ENCODE measurements around the gene KLHL2. TPM values are rescaled to one million over a fixed set of nuclear protein-coding genes. Genes with fewer than 3 reads are reported as not detected.

Gene KLHL2
- total RNA-seq, 3 donors from 2014 or later, result 20.2 to 60.4 (median 38.0) TPM

DNA sequence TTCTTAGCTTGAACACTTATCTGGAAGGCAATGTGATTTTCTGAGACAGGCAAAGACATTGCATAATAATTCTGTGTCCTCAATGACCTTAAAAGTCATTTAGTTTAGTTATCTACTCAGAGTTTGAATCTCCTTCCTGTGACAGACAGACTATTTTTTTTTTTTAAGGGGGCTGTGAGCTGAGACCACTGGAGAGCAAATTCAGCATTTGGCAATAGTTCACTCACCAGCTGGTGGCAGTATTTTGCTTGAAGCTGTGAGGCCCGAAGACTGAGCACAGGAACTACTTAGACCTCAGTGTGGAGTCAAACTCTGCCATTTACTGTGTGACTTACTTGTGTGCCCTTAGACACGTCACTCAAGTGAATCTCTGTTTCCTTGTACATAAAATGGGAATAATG is 148.5 kb downstream of the KLHL2 start:
- no peak overlapping the region for H3K27ac ChIP-seq
- no peaks in the 10 kb centered on the region for H3K9me3 ChIP-seq
- H3K36me3 ChIP-seq, result no peaks in the 10 kb centered on the region
- H3K27me3 ChIP-seq, result no peaks in the 10 kb centered on the region
- H3K4me1 ChIP-seq, result no peaks in the 10 kb centered on the region
- no peak overlapping the region for H3K4me3 ChIP-seq
- no peak for DNase-seq (ENCODE audit: low spot score in 2 of 2)
- TF ChIP-seq POLR2AphosphoS5 (IDR thresholded peaks at IDR 0.05) (no peak), POLR2A (IDR thresholded peaks at IDR 0.05) (no peak)
- TF ChIP-seq, protein P1, sequence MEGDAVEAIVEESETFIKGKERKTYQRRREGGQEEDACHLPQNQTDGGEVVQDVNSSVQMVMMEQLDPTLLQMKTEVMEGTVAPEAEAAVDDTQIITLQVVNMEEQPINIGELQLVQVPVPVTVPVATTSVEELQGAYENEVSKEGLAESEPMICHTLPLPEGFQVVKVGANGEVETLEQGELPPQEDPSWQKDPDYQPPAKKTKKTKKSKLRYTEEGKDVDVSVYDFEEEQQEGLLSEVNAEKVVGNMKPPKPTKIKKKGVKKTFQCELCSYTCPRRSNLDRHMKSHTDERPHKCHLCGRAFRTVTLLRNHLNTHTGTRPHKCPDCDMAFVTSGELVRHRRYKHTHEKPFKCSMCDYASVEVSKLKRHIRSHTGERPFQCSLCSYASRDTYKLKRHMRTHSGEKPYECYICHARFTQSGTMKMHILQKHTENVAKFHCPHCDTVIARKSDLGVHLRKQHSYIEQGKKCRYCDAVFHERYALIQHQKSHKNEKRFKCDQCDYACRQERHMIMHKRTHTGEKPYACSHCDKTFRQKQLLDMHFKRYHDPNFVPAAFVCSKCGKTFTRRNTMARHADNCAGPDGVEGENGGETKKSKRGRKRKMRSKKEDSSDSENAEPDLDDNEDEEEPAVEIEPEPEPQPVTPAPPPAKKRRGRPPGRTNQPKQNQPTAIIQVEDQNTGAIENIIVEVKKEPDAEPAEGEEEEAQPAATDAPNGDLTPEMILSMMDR (IDR thresholded peaks at IDR 0.05), result peak in 2 of 3 donors; percentile 11 to 20
- intact Hi-C loops (cut with DNase I; ENCODE audit: low total_unique reads), result no loop called here

DNA sequence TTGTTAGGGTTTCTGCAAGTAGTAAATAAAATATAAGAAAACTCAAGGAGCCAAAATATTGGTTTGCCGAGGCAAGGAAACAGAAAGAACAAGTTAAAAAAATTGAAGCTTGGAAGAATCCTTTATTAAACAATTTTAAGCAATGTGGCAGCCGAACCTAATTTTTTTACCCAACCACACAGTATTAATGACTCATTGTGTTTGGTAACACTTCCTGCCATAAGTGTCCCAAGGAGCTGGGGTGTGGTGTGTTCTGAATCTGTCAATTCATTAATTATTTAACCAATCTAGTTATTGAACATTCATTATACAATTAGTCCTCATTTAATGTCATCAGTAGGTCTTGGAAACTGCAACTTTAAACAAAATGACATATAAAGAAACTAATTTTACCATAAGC is 152.1 kb downstream of the KLHL2 start:
- intact Hi-C loops (cut with DNase I; ENCODE audit: low total_unique reads), result no loop called here

DNA sequence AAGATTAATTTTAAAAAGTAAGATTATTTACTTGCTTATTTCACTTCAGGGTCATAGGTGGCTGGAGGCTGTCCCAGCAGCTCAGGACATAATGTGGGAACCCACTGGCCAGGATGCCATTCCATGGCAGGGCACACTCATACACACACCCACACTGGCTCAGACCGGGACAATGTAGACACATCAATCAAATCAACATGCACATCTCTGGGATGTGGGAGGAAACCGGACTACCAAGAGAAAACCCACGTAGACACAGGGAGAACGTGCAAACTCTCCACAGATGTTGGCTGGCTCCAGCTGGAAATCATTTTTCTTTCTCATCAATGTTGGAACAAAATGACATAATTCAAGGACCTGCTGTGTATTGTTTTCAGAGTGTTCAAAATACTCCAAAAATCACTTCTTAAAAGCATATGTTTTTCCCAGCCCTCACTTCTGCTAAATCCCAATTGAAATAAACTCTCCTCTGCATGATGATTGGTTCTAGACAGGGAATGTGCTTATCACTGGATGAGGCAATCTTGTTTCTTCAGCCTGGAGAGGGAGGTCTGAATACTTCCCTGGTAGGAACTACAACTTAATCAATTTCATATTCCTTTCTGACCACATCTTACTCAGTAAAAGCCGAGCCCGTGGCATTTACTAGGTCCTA is 152.8 kb downstream of the KLHL2 start:
- Histone ChIP-seq H3K4me3 (peak overlapping the region in 1 of 3 donors; percentile 25), H3K27me3 (no peaks in the 10 kb centered on the region), H3K9me3 (no peaks in the 10 kb centered on the region), H3K4me1 (no peaks in the 10 kb centered on the region), H3K36me3 (no peaks in the 10 kb centered on the region), H3K27ac (peak overlapping the region in 1 of 2 donors; percentile 25)
- TF ChIP-seq, protein P1 (IDR thresholded peaks at IDR 0.05), result no peak
- no peak for TF ChIP-seq POLR2AphosphoS5 (IDR thresholded peaks at IDR 0.05)
- no peak for TF ChIP-seq POLR2A (IDR thresholded peaks at IDR 0.05)
- no peak for DNase-seq (ENCODE audit: low spot score in 2 of 2)
- intact Hi-C loops (cut with DNase I; ENCODE audit: low total_unique reads), result no loop called here

More for the DNA sequence above, 152.1 kb downstream of the KLHL2 start:
- no peak for TF ChIP-seq POLR2A (IDR thresholded peaks at IDR 0.05)
- TF ChIP-seq, protein P1 (IDR thresholded peaks at IDR 0.05), result no peak
- no peak for TF ChIP-seq POLR2AphosphoS5 (IDR thresholded peaks at IDR 0.05)
- Histone ChIP-seq H3K4me1 (no peaks in the 10 kb centered on the region), H3K9me3 (no peaks in the 10 kb centered on the region), H3K27me3 (no peaks in the 10 kb centered on the region), H3K27ac (peak overlapping the region in 1 of 2 donors; percentile 25), H3K36me3 (no peaks in the 10 kb centered on the region), H3K4me3 (no peak overlapping the region)
- no peak for DNase-seq (ENCODE audit: low spot score in 2 of 2)

DNA sequence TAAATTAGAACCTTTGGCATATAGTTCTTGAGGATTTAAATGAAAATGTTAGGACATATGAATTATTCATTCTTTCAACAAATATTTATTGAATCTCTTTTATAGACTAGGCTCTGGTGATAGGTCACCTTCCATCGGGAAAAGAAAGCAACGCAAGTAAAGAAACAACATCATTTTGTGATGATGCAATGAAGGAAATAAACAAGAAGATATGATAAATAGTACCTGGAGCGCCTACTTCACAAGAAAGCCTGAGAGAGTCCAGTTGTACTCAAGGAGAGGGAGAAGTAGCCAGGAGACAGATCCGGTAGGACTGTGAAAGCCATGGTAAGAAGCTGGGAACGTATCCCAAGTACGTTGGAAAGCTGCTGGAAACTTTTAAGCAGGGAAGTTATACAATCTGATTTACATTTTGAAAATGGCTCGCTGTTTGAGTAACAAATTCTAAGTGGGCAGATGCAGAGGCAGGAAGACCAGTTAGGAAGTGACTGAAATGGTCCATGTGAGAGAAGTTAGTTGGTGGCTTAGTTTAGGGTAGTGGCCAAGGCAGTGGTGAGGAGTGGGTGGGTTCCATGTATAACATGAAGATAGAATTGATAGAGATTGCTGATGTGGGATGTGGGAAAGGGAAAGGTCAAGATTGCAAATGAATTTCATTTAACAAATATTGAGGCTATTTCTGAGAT is 153.8 kb downstream of the KLHL2 start:
- TF ChIP-seq, protein P1 (IDR thresholded peaks at IDR 0.05), result no peak
- TF ChIP-seq POLR2AphosphoS5 (IDR thresholded peaks at IDR 0.05) (no peak), POLR2A (IDR thresholded peaks at IDR 0.05) (no peak)
- intact Hi-C loops (cut with DNase I; ENCODE audit: low total_unique reads), result no loop called here

DNA sequence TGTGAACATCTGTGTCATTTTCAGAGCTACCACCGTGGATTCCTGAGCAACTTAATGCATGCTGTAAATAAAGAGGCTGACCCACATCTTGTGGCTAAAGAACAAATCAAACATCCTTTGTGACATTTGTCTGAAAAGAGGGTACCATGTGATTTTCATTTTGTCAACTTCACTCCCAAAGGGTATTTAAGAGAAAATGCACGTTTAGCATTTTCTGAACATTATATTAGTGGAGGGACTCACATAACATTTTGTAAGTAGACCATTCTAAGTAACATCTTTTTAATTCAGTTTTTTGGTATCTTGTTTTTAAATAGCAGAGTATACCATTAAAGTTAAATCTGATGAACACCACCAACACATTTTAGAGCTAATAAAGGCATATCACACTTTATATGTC is 154.4 kb downstream of the KLHL2 start:
- no peaks in the 10 kb centered on the region for H3K27me3 ChIP-seq
- no peak for TF ChIP-seq POLR2A (IDR thresholded peaks at IDR 0.05)
- TF ChIP-seq POLR2AphosphoS5 (IDR thresholded peaks at IDR 0.05), result no peak
- TF ChIP-seq, protein P1 (IDR thresholded peaks at IDR 0.05), result no peak
- H3K27ac ChIP-seq, result no peak overlapping the region
- no peaks in the 10 kb centered on the region for H3K9me3 ChIP-seq
- no peak overlapping the region for H3K4me3 ChIP-seq
- no peaks in the 10 kb centered on the region for H3K4me1 ChIP-seq
- intact Hi-C loops (cut with DNase I; ENCODE audit: low total_unique reads), result no loop called here
- H3K36me3 ChIP-seq, result no peaks in the 10 kb centered on the region
- no peak for DNase-seq (ENCODE audit: low spot score in 2 of 2)

More for the DNA sequence above, 153.8 kb downstream of the KLHL2 start:
- no peaks in the 10 kb centered on the region for H3K27me3 ChIP-seq
- no peak overlapping the region for H3K27ac ChIP-seq
- no peaks in the 10 kb centered on the region for H3K4me1 ChIP-seq
- H3K9me3 ChIP-seq, result no peaks in the 10 kb centered on the region
- H3K36me3 ChIP-seq, result no peaks in the 10 kb centered on the region
- no peak for DNase-seq (ENCODE audit: low spot score in 2 of 2)
- H3K4me3 ChIP-seq, result no peak overlapping the region
